GM19328 (cell line): ENCODE results near the gene NOP16.

ENCODE experiments used
- ATAC-seq: cut with Tn5 transposase; IDR thresholded peaks from one replicate; pipeline ENCODE4 v1.9.1; 2021; ENCODE audit warnings: mild to moderate bottlenecking, moderate library complexity; ENCODE audit not compliant: unreplicated experiment

The NOP16 gene

GRCh38 chr5:176388003-176388443, 375 bp downstream of the NOP16 start:
- no peak for ATAC-seq

GRCh38 chr5:176387384-176387925, 943 bp downstream of the NOP16 start:
- ATAC-seq: no peak

GRCh38 chr5:176386491-176386890, 1.9 kb downstream of the NOP16 start:
- no peak for ATAC-seq

- no peak for ATAC-seq
These were observed 3.4 kb downstream of the NOP16 start for GRCh38 chr5:176384991-176385390.

GRCh38 chr5:176384366-176384930, 4.0 kb downstream of the NOP16 start:
- ATAC-seq: no peak

GRCh38 chr5:176383961-176384360, 4.4 kb downstream of the NOP16 start:
- ATAC-seq: no peak

- ATAC-seq: no peak
These were observed 5.0 kb downstream of the NOP16 start for GRCh38 chr5:176383248-176383905.

GRCh38 chr5:176382721-176383120, 5.7 kb downstream of the NOP16 start:
- no peak for ATAC-seq

- no peak for ATAC-seq
These were observed 6.4 kb downstream of the NOP16 start for GRCh38 chr5:176381979-176382378.

- no peak for ATAC-seq
These were observed 7.0 kb downstream of the NOP16 start for GRCh38 chr5:176381423-176381822.

GRCh38 chr5:176379881-176380280, 8.5 kb downstream of the NOP16 start:
- no peak for ATAC-seq

- no peak for ATAC-seq
These were observed 15.1 kb downstream of the NOP16 start for GRCh38 chr5:176373100-176373818.

- ATAC-seq: no peak
These were observed 16.5 kb downstream of the NOP16 start for GRCh38 chr5:176371621-176372539.

- ATAC-seq: no peak
These were observed 18.3 kb downstream of the NOP16 start for GRCh38 chr5:176369934-176370711.

GRCh38 chr5:176368726-176369125, 19.7 kb downstream of the NOP16 start:
- no peak for ATAC-seq

- ATAC-seq: no peak
These were observed 22.0 kb downstream of the NOP16 start for GRCh38 chr5:176366232-176366894.

- no peak for ATAC-seq
These were observed 22.8 kb downstream of the NOP16 start, which contains the start of gene ARL10 for GRCh38 chr5:176365351-176366231. Gene ARL10 (plus strand): TSS chr5:176365487. CDS start chr5:176365564, 77 bp downstream.

- ATAC-seq: no peak
These were observed 23.5 kb downstream of the NOP16 start for GRCh38 chr5:176364765-176365350.
